ENCODE data around the gene FAM149B1.

FAM149B1 gene

DNA sequence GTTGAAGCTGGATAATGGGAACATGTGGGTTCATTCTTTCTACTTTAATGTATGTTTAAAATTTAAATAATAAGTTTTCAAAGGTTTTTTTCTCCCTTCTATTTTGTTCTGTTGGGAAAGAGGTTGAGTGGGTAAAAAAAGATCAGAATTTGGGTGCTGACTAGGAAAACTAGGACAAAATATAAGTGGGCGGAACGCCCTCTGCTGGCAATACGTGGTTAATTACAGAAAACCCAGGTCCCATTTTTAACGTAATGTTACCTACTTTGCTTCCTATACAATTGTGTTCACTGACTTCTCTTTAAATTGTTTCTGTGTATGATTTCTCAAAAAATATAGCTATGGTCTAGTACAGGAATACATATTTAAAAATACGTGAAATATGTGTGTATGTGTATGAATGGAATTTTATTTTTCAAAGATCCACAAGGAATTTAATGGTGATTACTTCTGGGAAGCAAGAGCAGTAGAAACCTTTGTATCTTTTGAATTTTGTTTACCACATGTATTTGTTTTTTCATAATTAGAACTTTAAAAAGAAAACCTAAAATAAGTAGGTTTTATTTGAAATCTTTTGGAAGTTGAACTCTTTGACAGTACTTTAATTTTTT, 8.8 kb upstream of the FAM149B1 start:
- DNase-seq (ENCODE audit: low read depth in 2 of 2): peak; percentile 65 to 73
- no peak overlapping the region for H3K4me3 ChIP-seq (replicated peaks in 1 of 2; ENCODE audit: low read depth in 2 of 2, low read length in 2 of 2)
- TF ChIP-seq, protein P1, sequence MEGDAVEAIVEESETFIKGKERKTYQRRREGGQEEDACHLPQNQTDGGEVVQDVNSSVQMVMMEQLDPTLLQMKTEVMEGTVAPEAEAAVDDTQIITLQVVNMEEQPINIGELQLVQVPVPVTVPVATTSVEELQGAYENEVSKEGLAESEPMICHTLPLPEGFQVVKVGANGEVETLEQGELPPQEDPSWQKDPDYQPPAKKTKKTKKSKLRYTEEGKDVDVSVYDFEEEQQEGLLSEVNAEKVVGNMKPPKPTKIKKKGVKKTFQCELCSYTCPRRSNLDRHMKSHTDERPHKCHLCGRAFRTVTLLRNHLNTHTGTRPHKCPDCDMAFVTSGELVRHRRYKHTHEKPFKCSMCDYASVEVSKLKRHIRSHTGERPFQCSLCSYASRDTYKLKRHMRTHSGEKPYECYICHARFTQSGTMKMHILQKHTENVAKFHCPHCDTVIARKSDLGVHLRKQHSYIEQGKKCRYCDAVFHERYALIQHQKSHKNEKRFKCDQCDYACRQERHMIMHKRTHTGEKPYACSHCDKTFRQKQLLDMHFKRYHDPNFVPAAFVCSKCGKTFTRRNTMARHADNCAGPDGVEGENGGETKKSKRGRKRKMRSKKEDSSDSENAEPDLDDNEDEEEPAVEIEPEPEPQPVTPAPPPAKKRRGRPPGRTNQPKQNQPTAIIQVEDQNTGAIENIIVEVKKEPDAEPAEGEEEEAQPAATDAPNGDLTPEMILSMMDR (IDR thresholded peaks at IDR 0.05; ENCODE audit: low read depth, low read length): peak; percentile 60

GRCh38 chr10:73161079-73161478, 6.8 kb upstream of the FAM149B1 start:
- no peak overlapping the region for H3K4me3 ChIP-seq (replicated peaks in 1 of 2; ENCODE audit: low read depth in 2 of 2, low read length in 2 of 2)
- DNase-seq (ENCODE audit: low read depth in 2 of 2): no peak
- TF ChIP-seq, protein P1 (IDR thresholded peaks at IDR 0.05; ENCODE audit: low read depth, low read length): no peak

- DNase-seq (ENCODE audit: low read depth in 2 of 2): no peak
- TF ChIP-seq, protein P1 (IDR thresholded peaks at IDR 0.05; ENCODE audit: low read depth, low read length): no peak
- no peak overlapping the region for H3K4me3 ChIP-seq (replicated peaks in 1 of 2; ENCODE audit: low read depth in 2 of 2, low read length in 2 of 2)
Observed at GRCh38 chr10:73161662-73162061, 6.3 kb upstream of the FAM149B1 start.

- peak in 1 of 2 donors; percentile 12 for DNase-seq (ENCODE audit: low read depth in 2 of 2)
- no peak overlapping the region for H3K4me3 ChIP-seq (replicated peaks in 1 of 2; ENCODE audit: low read depth in 2 of 2, low read length in 2 of 2)
- TF ChIP-seq, protein P1 (IDR thresholded peaks at IDR 0.05; ENCODE audit: low read depth, low read length): no peak
Observed at GRCh38 chr10:73163096-73163495, 4.8 kb upstream of the FAM149B1 start.

- H3K4me3 ChIP-seq (replicated peaks in 1 of 2; ENCODE audit: low read depth in 2 of 2, low read length in 2 of 2): peak overlapping the region; percentile 76 to 82
- DNase-seq (ENCODE audit: low read depth in 2 of 2): no peak
- TF ChIP-seq, protein P1 (IDR thresholded peaks at IDR 0.05; ENCODE audit: low read depth, low read length): no peak
Observed at GRCh38 chr10:73166972-73167371, 947 bp upstream of the FAM149B1 start.

- DNase-seq (ENCODE audit: low read depth in 2 of 2): no peak
- H3K4me3 ChIP-seq (replicated peaks in 1 of 2; ENCODE audit: low read depth in 2 of 2, low read length in 2 of 2): peak overlapping the region; percentile 76 to 82
- TF ChIP-seq, protein P1 (IDR thresholded peaks at IDR 0.05; ENCODE audit: low read depth, low read length): no peak
Observed at GRCh38 chr10:73167458-73167782, 499 bp upstream of the FAM149B1 start.

- no peak for DNase-seq (ENCODE audit: low read depth in 2 of 2)
- H3K4me3 ChIP-seq (replicated peaks in 1 of 2; ENCODE audit: low read depth in 2 of 2, low read length in 2 of 2): peak overlapping the region; percentile 76 to 82
- TF ChIP-seq, protein P1 (IDR thresholded peaks at IDR 0.05; ENCODE audit: low read depth, low read length): no peak
Observed at GRCh38 chr10:73168465-73168803, 515 bp downstream of the FAM149B1 start.

All from cardiac fibroblast (primary cell).